ENCODE data around the gene LHX2. TPM values are rescaled to one million over a fixed set of nuclear protein-coding genes. Genes with fewer than 3 reads are reported as not detected.

Gene LHX2
- total RNA-seq, 2 experiments from 2014 or later: not detected

DNA sequence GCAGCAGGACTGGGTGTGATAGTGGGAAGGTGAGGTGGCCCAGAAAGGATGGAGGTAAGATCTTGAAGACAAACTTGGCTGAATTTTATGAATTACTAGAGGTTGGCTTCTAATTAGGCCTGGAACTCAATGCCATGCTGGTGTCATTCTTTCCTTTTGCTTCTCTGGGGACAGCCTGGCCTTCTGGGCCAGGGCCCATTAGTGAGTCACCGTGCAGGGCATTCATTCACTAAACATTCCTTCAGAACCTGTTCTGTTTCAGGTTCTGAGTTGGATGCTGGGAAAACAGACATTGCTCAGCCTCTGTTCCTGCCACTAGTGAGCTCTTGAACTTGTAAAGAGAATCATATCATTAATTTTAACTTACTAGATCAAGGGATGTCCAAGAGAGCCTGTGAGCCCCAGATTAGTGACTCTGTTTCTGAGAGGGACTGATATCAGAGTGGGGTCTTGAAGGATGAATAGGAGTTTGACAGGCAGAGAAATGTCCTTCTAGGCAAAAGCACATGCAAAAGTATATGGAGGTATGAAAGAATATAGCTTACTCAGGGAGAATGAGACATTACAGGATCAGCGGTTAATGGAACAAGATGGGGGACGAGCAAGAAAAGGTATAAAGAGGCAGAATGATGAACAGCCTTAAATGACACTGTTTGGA lies 66.5 kb downstream of the LHX2 start:
- CTCF ChIA-PET: interaction anchor here (1.2 kb wide), 1 partner anchor 37 kb away, joined by 4 read pairs; no protein-coding TSS in a partner anchor
- ATAC-seq: no peak

DNA sequence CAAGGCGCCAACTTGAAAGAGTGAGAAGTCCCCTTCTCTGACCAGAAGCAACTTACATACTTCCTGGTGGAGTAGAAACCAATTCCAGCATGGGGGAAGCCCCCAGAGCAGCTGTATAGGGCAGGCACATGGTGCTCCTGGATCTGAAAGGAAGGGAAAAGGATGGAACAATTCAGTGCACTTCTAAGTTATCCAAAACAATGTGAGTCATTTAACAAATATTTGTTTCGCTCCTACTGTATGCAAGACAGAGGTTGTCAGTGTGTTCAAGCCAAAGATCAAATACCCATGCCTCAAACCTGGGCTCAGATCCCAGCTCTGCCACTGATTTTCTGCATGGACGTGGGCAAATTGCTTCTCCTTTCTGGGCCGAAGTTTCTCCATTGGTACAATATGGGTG lies 67.1 kb downstream of the LHX2 start:
- intact Hi-C loops (cut with micrococcal nuclease): no loop called here

More for the DNA sequence above, 66.5 kb downstream of the LHX2 start:
- no peak for DNase-seq
- POLR2A ChIA-PET: no interaction called here
- intact Hi-C loops (cut with micrococcal nuclease): no loop called here
- peaks cover 9% of the 10 kb centered on the region for H3K27me3 Mint-ChIP-seq
- no peaks in the 10 kb centered on the region for H3K4me1 Mint-ChIP-seq (ENCODE audit: low read depth)
- H3K36me3 Mint-ChIP-seq (ENCODE audit: low read depth): no peaks in the 10 kb centered on the region
- no peaks in the 10 kb centered on the region for H3K9me3 Mint-ChIP-seq
- H3K27ac Mint-ChIP-seq: no peak overlapping the region
- TF ChIP-seq, protein P1, sequence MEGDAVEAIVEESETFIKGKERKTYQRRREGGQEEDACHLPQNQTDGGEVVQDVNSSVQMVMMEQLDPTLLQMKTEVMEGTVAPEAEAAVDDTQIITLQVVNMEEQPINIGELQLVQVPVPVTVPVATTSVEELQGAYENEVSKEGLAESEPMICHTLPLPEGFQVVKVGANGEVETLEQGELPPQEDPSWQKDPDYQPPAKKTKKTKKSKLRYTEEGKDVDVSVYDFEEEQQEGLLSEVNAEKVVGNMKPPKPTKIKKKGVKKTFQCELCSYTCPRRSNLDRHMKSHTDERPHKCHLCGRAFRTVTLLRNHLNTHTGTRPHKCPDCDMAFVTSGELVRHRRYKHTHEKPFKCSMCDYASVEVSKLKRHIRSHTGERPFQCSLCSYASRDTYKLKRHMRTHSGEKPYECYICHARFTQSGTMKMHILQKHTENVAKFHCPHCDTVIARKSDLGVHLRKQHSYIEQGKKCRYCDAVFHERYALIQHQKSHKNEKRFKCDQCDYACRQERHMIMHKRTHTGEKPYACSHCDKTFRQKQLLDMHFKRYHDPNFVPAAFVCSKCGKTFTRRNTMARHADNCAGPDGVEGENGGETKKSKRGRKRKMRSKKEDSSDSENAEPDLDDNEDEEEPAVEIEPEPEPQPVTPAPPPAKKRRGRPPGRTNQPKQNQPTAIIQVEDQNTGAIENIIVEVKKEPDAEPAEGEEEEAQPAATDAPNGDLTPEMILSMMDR (IDR thresholded peaks at IDR 0.05): no peak
- H3K4me3 Mint-ChIP-seq: no peak overlapping the region

DNA sequence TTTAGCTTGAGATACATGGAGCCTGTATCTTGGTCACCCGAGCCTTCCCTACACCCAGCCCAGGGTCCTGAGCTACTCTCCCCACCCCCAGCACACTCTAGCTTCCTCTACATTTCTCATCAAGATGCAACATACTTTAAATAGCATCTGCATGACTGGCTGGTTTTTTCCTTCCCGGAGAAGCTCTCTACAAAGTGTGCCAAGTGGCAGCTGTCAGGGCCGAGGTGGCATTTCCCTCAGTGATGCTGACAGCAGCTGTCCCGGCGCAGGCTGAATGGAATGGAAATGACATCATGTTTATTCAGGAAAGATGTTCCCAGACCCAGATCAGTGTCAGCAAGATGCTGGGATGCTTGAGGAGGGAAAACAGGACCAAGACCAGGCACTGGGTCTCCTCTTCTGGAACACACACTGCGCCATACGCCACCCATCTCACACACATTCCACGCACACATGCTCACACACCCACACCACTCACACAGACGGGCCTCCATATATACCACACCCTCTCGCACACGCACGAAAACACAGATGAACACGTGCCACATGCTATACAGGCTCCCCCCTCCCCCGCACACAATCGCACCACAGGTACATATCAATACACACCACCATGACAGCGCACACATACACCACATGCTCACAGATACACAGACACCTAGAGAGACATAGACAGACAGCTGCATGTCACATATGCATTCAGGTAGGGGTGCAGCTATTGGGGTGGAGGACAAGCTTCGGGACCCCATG lies 67.8 kb downstream of the LHX2 start:
- Mint-ChIP-seq H3K4me3 (no peak overlapping the region), H3K4me1 (ENCODE audit: low read depth) (no peaks in the 10 kb centered on the region), H3K27ac (no peak overlapping the region), H3K36me3 (ENCODE audit: low read depth) (no peaks in the 10 kb centered on the region), H3K9me3 (no peaks in the 10 kb centered on the region), H3K27me3 (peaks cover 4% of the 10 kb centered on the region)
- ChIA-PET CTCF (interaction anchor here (1.2 kb wide), 1 partner anchor 39 kb away, joined by 4 read pairs; no protein-coding TSS in a partner anchor), POLR2A (no interaction called here)
- intact Hi-C loops (cut with micrococcal nuclease): no loop called here
- DNase-seq: no peak
- no peak for ATAC-seq
- TF ChIP-seq, protein P1 (IDR thresholded peaks at IDR 0.05): no peak

More for the DNA sequence above, 67.1 kb downstream of the LHX2 start:
- Mint-ChIP-seq H3K27ac (no peak overlapping the region), H3K27me3 (peaks cover 5% of the 10 kb centered on the region), H3K4me1 (ENCODE audit: low read depth) (no peaks in the 10 kb centered on the region), H3K36me3 (ENCODE audit: low read depth) (no peaks in the 10 kb centered on the region), H3K9me3 (no peaks in the 10 kb centered on the region), H3K4me3 (no peak overlapping the region)
- no peak for ATAC-seq
- POLR2A ChIA-PET: no interaction called here
- TF ChIP-seq, protein P1 (IDR thresholded peaks at IDR 0.05): no peak
- CTCF ChIA-PET: interaction anchor here (1.2 kb wide), 1 partner anchor 38 kb away, joined by 4 read pairs; no protein-coding TSS in a partner anchor
- DNase-seq: no peak

DNA sequence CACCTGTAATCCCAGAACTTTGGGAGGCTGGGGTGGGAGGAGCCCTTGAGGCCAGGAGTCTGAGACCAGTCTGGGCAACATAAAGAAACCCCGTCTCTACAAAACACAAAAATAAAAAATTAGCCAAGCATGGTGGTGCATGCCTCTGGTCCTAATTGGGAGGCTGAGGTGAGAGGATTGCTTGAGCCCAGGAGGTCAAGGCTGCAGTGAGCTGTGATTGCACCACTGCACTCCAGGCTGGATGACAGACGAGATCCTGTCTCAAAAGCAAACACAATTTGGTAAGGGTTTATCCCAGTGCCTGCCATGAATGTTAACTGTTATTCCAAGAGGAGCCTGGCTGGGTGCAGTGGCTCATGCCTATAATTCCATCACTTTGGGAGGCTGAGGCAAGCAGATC lies 71.1 kb downstream of the LHX2 start:
- intact Hi-C loops (cut with micrococcal nuclease): no loop called here
- POLR2A ChIA-PET: interaction anchor here (1.0 kb wide), 1 partner anchor 8 kb away, joined by 3 read pairs; no protein-coding TSS in a partner anchor
- Mint-ChIP-seq H3K9me3 (peaks cover 9% of the 10 kb centered on the region), H3K36me3 (ENCODE audit: low read depth) (peaks cover 1% of the 10 kb centered on the region), H3K4me3 (no peak overlapping the region), H3K4me1 (ENCODE audit: low read depth) (no peaks in the 10 kb centered on the region), H3K27me3 (peaks cover 2% of the 10 kb centered on the region), H3K27ac (no peak overlapping the region)
- DNase-seq (no peak), ATAC-seq (no peak)
- TF ChIP-seq, protein P1 (IDR thresholded peaks at IDR 0.05): no peak
- CTCF ChIA-PET: no interaction called here

Other genes starting within 250 kb of the LHX2 start
- gene DENND1A, start 81.6 kb upstream of the LHX2 start, total RNA-seq: 10 to 100 TPM; 21.9 to 23.3 TPM
- 10 to 100 TPM; 20.2 to 21.8 TPM for gene NEK6, start 246.2 kb downstream of the LHX2 start, total RNA-seq

All from activated CD8-positive, alpha-beta T cell treated with anti-CD3 and anti-CD28 coated beads for 36 hours (primary cell).